NCI-H226 (cell line): ENCODE data around the gene NEK7.
"Not testable (repeated sequence)": the region's sequence is repeated elsewhere in the genome, so short reads cannot be mapped to it uniquely, and the experiment has no call there.

Source experiments
- DNase-seq: peaks from one replicate; pipeline ENCODE4 v3.0.0-alpha.2; 2015

Gene NEK7

DNA sequence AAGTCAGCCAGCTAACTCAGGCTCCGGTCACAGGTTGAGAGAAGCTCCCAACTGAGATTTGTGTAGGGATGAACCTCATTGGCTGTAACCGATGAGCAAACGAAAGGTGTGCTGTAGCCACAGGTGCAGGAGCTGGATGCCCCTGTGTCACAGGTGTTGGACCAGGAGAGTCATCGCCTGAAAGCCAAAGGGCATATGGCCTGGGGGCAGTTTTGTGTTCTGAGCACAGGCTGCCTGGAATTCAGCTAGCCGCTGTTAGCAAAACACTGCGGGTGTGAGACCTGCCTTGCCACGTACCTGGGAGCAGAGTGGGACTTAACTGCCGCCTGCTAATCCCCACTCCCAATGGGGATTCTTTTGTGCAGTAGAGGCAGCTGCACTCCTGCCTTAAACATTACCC, 55.3 kb downstream of the NEK7 start:
- no peak for DNase-seq

DNA sequence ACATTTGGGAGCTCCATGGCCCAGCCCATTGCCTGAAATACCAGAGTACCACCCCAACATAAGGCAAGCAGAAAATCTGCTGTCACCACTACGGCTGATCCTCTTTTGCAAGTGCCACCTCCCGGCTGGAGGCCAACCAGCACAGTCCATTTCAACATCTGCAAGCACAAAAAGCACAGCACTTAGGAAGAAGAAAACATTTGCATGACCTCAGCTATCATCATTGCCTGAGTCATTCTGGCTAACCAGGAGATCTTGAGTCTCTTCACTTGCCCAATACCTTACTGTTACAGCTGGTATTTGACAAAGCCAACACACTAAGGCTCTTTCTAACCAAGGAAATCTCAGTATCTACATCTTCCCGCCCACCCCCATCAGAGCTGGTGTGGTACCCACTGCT, 55.9 kb downstream of the NEK7 start:
- DNase-seq = peak; percentile 81

GRCh38 chr1:198214924-198215323, 58.1 kb downstream of the NEK7 start:
- DNase-seq = no peak

DNA sequence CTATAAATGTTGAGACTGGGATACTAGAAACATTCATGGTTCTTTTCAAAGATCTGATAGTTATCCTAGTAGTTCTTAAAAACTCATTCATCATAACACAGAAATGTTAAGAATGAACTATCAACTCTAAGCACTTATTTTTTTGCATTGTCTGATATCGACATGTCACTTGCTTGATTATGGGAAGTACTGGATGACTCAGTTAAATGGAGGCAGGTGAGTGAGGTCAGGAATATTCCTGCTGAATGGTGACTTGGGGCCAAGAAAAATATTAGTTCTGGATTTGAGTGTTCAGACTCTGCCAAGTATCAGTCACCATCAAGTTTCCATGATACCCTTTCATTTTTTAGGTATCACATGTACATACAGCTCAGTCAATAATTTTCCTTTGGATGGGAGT, 63.6 kb downstream of the NEK7 start:
- DNase-seq = peak; percentile 86

DNA sequence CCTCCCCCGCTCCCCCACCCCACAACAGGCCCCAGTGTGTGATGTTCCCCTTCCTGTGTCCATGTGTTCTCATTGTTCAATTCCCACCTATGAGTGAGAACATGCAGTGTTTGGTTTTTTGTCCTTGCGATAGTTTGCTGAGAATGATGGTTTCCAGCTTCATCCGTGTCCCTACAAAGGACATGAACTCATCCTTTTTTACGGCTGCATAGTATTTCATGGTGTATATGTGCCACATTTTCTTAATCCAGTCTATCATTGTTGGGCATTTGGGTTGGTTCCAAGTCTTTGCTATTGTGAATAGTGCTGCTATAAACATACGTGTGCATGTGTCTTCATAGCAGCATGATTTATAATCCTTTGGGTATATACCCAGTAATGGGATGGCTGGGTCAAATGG, 70.2 kb downstream of the NEK7 start:
- DNase-seq = not testable (repeated sequence)

DNA sequence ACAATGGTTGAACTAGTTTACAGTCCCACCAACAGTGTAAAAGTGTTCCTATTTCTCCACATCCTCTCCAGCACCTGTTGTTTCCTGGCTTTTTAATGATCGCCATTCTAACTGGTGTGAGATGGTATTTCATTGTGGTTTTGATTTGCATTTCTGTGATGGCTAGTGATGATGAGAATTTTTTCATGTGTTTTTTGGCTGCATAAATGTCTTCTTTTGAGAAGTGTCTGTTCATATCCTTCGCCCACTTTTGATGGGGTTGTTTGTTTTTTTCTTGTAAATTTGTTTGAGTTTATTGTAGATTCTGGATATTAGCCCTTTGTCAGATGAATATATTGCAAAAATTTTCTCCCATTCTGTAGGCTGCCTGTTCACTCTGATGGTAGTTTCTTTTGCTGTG, 70.7 kb downstream of the NEK7 start:
- DNase-seq = not testable (repeated sequence)

DNA sequence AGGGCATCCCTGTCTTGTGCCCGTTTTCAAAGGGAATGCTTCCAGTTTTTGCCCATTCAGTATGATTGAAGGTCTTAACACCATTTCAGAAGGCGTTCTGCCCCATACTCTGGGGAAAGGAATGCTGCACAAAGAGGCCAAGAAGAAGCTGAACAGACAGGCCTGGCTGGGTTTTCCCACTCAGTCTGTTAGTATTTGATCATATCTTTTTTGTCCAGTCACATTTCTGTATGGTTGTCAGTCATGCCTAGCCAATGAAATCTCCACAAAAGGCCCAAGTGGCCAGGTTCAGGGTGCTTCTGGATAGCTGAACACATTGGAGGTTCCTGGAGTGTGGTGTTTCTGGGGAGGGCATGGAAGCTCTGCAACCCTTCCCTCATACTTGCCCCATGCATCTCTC, 72.1 kb downstream of the NEK7 start:
- DNase-seq = no peak

GRCh38 chr1:198231779-198232178, 75.0 kb downstream of the NEK7 start:
- no peak for DNase-seq

- no peak for DNase-seq
Observed at GRCh38 chr1:198232378-198232777, 75.6 kb downstream of the NEK7 start.

- DNase-seq = no peak
Observed at GRCh38 chr1:198232940-198233675, 76.3 kb downstream of the NEK7 start.

DNA sequence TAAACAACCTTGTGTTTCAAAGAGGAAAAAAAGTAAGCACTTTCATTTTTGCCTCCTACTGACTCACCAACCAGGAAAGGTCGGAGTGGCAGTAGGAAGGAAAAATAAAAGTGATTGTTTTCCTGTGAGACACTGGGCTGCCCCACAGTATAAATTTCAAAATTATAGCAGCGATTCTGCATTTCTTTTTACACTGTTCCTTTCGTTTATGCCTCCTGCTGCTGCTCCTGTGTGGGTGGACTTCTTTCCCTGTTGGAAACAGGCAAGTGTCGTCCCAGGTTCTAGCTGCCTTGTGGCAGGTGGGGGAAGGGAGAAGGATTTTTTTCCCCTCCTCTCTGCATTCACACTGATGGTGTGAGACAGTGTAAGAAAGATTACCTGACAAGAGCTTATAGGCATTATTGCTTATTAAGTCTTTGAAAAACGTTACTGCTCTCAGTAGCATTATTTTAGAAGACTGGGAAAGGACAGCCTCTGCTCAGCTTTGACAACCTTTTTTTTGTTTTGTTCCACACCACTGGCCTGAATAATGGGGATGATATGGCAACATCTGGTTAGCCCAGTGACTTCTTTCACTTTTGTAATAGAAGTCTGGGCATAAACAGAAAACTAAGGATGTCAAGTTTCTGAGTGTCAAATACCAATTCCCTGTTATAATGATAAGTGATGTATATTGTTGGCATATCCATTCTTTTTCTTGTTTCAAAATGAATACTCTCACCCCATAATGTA, 77.9 kb downstream of the NEK7 start:
- peak; percentile 34 for DNase-seq

GRCh38 chr1:198238121-198238520, 81.3 kb downstream of the NEK7 start:
- no peak for DNase-seq

GRCh38 chr1:198241553-198241952, 84.8 kb downstream of the NEK7 start:
- DNase-seq = no peak

DNA sequence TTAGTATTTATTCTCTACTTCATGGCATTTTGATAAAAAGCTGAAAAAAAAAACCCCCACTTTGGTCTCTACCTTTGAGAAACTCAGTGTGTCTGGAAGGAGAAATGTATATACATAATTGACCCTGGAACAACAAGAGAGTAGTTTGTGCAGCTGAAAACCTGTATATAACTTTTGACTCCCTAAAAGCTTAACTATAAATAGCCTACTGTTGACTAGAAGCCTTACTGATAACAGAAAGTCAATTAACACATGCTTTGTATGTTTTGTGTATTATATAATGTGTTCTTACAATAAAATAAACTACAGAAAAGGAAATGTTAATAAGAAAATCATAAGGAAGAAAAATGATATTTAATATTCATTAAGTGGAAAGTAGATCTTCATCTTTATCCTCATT, 88.0 kb downstream of the NEK7 start:
- DNase-seq = no peak

- no peak for DNase-seq
Observed at GRCh38 chr1:198245379-198245778, 88.6 kb downstream of the NEK7 start.

- no peak for DNase-seq
Observed at GRCh38 chr1:198246337-198246736, 89.5 kb downstream of the NEK7 start.

DNA sequence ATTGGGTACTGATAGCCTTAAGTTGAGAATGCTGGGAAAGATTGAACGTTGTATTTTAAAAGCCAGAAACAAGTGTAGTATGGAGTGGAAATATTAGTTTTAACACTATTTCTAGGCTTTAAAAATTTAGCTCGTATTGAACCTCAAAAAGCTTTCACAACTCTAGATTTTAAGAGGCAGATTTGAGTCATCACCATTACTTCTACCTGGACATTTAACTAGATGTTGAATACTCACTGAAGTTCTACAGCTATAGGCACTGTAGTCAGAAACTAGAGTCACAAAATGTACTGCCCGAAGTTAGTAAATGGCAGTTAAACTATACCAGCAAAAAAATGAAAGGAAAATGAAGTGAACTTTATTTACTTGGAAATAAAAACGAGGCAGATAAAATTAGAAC, 96.5 kb downstream of the NEK7 start:
- no peak for DNase-seq

GRCh38 chr1:198253668-198254067, 96.9 kb downstream of the NEK7 start:
- DNase-seq = peak; percentile 82

DNA sequence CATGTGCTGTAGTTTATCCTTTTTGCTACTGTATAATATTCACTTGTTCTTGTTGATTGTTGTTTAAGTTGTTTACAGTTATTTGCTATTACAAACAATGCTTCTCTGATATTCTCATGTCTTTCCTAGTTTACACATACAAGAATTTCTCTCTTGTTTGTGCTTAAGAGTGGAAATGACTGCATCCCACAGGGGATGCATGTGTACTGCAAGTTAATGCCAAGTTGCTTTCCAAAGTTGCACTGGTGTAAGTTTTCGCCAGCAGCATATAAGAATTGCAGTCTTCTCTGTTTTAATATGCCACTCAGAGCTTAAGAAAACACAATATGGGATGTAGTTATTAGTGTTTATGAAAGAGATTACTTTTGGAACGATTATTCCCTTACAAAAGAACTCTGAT, 97.7 kb downstream of the NEK7 start:
- DNase-seq = no peak

GRCh38 chr1:198254948-198255347, 98.2 kb downstream of the NEK7 start:
- no peak for DNase-seq

DNA sequence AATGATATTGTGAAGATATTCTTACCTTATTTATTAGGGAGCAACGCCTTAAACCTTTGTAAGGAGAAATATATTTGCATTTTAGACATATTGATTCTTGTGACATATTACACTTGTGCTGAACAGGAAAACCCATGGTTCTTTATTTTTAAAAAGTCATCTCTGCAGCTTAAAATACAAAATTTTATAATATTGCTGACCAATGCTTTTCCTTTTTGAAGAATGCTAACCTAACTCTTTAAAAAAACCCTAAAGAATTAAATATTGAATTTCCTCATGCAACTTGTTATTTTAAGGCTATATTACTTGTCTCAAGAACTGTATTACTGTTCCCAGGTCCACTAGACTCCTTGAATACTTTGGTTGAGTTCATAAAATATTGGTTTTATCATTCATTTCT, 99.0 kb downstream of the NEK7 start:
- DNase-seq = no peak

GRCh38 chr1:198258491-198258890, 101.7 kb downstream of the NEK7 start:
- peak; percentile 74 for DNase-seq

GRCh38 chr1:198259333-198260074, 102.7 kb downstream of the NEK7 start:
- peak; percentile 41 for DNase-seq

DNA sequence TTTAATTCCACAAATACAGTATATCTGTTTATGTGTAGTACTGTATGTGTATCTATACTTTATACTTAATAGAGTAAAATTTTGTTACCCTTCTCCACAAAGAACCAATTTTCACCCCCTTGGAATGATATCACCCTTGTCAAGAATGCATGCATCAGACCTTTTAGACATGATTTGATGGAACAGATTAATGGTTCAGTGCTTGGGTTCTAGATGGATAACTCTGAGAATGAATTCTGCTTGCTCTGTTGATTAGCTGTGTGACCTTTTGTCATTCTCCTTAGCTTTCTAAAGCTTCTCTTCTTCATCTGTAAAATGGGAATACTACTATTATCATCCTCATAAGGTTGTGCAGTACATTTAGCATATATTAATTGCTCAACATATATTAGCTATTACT, 105.1 kb downstream of the NEK7 start:
- DNase-seq = no peak
